WTC11 (cell line): ENCODE results near the gene ZNF585A. TPM values are rescaled to one million over a fixed set of nuclear protein-coding genes. Genes with fewer than 3 reads are reported as not detected.

ENCODE experiments used
- ATAC-seq: fragments of 200-7000 bp; cut with Tn5 transposase; 2 replicates; pipeline ENCODE4 v1.10.0; 2021; ENCODE audit warnings: mild to moderate bottlenecking, moderate library complexity
- CTCF ChIA-PET: fragments of 300-600 bp; sonication (Branson Sonifier 250); formaldehyde crosslinking; loops from one replicate; lab custom pipeline; 2021; ENCODE audit warnings: antibody characterized with exemption; lab: Charles Lee
- POLR2A ChIA-PET: fragments of 350-600 bp; sonication (Branson Sonifier 250); formaldehyde crosslinking; loops from one replicate; lab custom pipeline; 2021; ENCODE audit warnings: antibody characterized with exemption; lab: Charles Lee
- DNase-seq: peaks from one replicate; pipeline ENCODE4 v3.0.0; 2021; ENCODE audit warnings: low spot score
- H3K27ac Mint-ChIP-seq: 2 replicates; pipeline ENCODE4 v1.8.0; 2021; ENCODE audit warnings: mixed read lengths
- H3K27me3 Mint-ChIP-seq: 2 replicates; pipeline ENCODE4 v1.8.0; 2021; ENCODE audit warnings: low read depth, mild to moderate bottlenecking, moderate library complexity, mixed read lengths
- H3K36me3 Mint-ChIP-seq: 2 replicates; pipeline ENCODE4 v1.8.0; 2021; ENCODE audit warnings: mixed read lengths
- H3K4me1 Mint-ChIP-seq: 2 replicates; pipeline ENCODE4 v1.8.0; 2022; ENCODE audit warnings: mixed read lengths
- H3K4me3 Mint-ChIP-seq: 2 replicates; pipeline ENCODE4 v1.8.0; 2021; ENCODE audit warnings: mild to moderate bottlenecking, moderate library complexity, mixed read lengths
- H3K9me3 Mint-ChIP-seq: 2 replicates; pipeline ENCODE4 v1.8.0; 2021; ENCODE audit warnings: mixed read lengths
- AFF4 ChIP-seq: sonication (generic); formaldehyde crosslinking; IDR thresholded peaks from 2 replicates; pipeline ENCODE4 v1.8.1; 2023; ENCODE audit warnings: mild to moderate bottlenecking, missing genetic modification reagents, borderline replicate concordance
- ATF1 ChIP-seq: sonication (generic); formaldehyde crosslinking; IDR thresholded peaks from 2 replicates; pipeline ENCODE4 v1.8.1; 2023; ENCODE audit warnings: mild to moderate bottlenecking, moderate library complexity, missing genetic modification reagents
- CBFB ChIP-seq: sonication (generic); formaldehyde crosslinking; IDR thresholded peaks from 2 replicates; pipeline ENCODE4 v1.8.1; 2022; ENCODE audit warnings: mild to moderate bottlenecking, low read depth, missing genetic modification reagents
- CREB1 ChIP-seq: sonication (generic); formaldehyde crosslinking; IDR thresholded peaks from 2 replicates; pipeline ENCODE4 v1.8.0; 2023; ENCODE audit warnings: mild to moderate bottlenecking, missing genetic modification reagents
- ELF4 ChIP-seq: sonication (generic); formaldehyde crosslinking; IDR thresholded peaks from 2 replicates; pipeline ENCODE4 v1.8.1; 2022; ENCODE audit warnings: low read depth, mild to moderate bottlenecking, moderate library complexity, missing genetic modification reagents
- ETV6 ChIP-seq: sonication (generic); formaldehyde crosslinking; IDR thresholded peaks from 2 replicates; pipeline ENCODE4 v1.8.1; 2022; ENCODE audit warnings: mild to moderate bottlenecking, missing genetic modification reagents
- JAZF1 ChIP-seq: fragments of 250-450 bp; sonication (Bioruptor Pico); IDR thresholded peaks from 2 replicates; pipeline ENCODE4 v1.9.0; 2021; ENCODE audit warnings: moderate library complexity, mild to moderate bottlenecking, inconsistent platforms
- KAT7 ChIP-seq: sonication (generic); formaldehyde crosslinking; IDR thresholded peaks from 2 replicates; pipeline ENCODE4 v1.8.1; 2023; ENCODE audit warnings: missing genetic modification reagents, mild to moderate bottlenecking, borderline replicate concordance
- NFATC4 ChIP-seq: fragments of 250-450 bp; sonication (Bioruptor Pico); IDR thresholded peaks from 2 replicates; pipeline ENCODE4 v1.9.0; 2021; ENCODE audit warnings: mild to moderate bottlenecking
- NFE2L1 ChIP-seq: sonication (generic); formaldehyde crosslinking; IDR thresholded peaks from 2 replicates; pipeline ENCODE4 v1.8.1; 2023; ENCODE audit warnings: missing genetic modification reagents
- NR3C1 ChIP-seq: sonication (generic); formaldehyde crosslinking; conservative IDR thresholded peaks from 2 replicates; pipeline ENCODE4 v1.8.1; 2023; ENCODE audit warnings: low read depth, mild to moderate bottlenecking, missing genetic modification reagents
- RORB ChIP-seq: fragments of 250-450 bp; sonication (Bioruptor Pico); IDR thresholded peaks from 2 replicates; pipeline ENCODE4 v1.9.0; 2021; ENCODE audit warnings: mild to moderate bottlenecking
- SMAD3 ChIP-seq: sonication (generic); formaldehyde crosslinking; IDR thresholded peaks from 2 replicates; pipeline ENCODE4 v1.8.0; 2022; ENCODE audit warnings: missing genetic modification reagents, mild to moderate bottlenecking, borderline replicate concordance
- SP1 ChIP-seq: sonication (generic); formaldehyde crosslinking; conservative IDR thresholded peaks from 2 replicates; pipeline ENCODE4 v1.8.1; 2022; ENCODE audit warnings: missing genetic modification reagents
- ZBTB43 ChIP-seq: sonication (generic); formaldehyde crosslinking; IDR thresholded peaks from 2 replicates; pipeline ENCODE4 v1.8.1; 2023; ENCODE audit warnings: mild to moderate bottlenecking, missing genetic modification reagents
- ZNF138 ChIP-seq: sonication (generic); formaldehyde crosslinking; conservative IDR thresholded peaks from 2 replicates; pipeline ENCODE4 v1.8.1; 2022; ENCODE audit warnings: mild to moderate bottlenecking, moderate library complexity, missing genetic modification reagents
- ZNF263 ChIP-seq: sonication (generic); formaldehyde crosslinking; IDR thresholded peaks from 2 replicates; pipeline ENCODE4 v1.8.1; 2022; ENCODE audit warnings: low read depth, mild to moderate bottlenecking, moderate library complexity, missing genetic modification reagents
- ZNF396 ChIP-seq: fragments of 250-450 bp; sonication (Bioruptor Pico); IDR thresholded peaks from 2 replicates; pipeline ENCODE4 v1.8.0; 2021; ENCODE audit warnings: mild to moderate bottlenecking, moderate library complexity, borderline replicate concordance
- ZNF416 ChIP-seq: fragments of 250-450 bp; sonication (Bioruptor Pico); IDR thresholded peaks from 2 replicates; pipeline ENCODE4 v1.9.0; 2021; ENCODE audit warnings: mild to moderate bottlenecking, inconsistent platforms
- ZNF512 ChIP-seq: sonication (generic); formaldehyde crosslinking; IDR thresholded peaks from 2 replicates; pipeline ENCODE4 v1.8.1; 2022; ENCODE audit warnings: missing genetic modification reagents, borderline replicate concordance
- ZNF671 ChIP-seq: fragments of 250-450 bp; sonication (Bioruptor Pico); IDR thresholded peaks from 2 replicates; pipeline ENCODE4 v1.8.0; 2021; ENCODE audit warnings: mild to moderate bottlenecking
- ZSCAN18 ChIP-seq: fragments of 250-450 bp; sonication (Bioruptor Pico); IDR thresholded peaks from 2 replicates; pipeline ENCODE4 v2.1.2; 2022; ENCODE audit warnings: mild to moderate bottlenecking, moderate library complexity
- total RNA-seq: library from RNA; stranded (reverse); gene quantifications from 3 replicates; pipeline ENCODE4 v1.2.3, GENCODE V29; 2021
- TF ChIP-seq, protein P1 (sequence below): sonication (generic); formaldehyde crosslinking; IDR thresholded peaks from 2 replicates; pipeline ENCODE4 v1.8.1; 2022; ENCODE audit warnings: low read depth, missing genetic modification reagents, borderline replicate concordance

The ZNF585A gene
- total RNA-seq, 1 experiment from 2014 or later: 18.2 TPM

GRCh38 chr19:37148214-37148613 is 24.3 kb downstream of the ZNF585A start:
- Mint-ChIP-seq H3K4me1 (no peaks in the 10 kb centered on the region), H3K4me3 (no peak overlapping the region), H3K36me3 (peaks cover 72% of the 10 kb centered on the region), H3K27me3 (no peaks in the 10 kb centered on the region; the same call in none of the 2 replicates), H3K9me3 (peaks cover 75% of the 10 kb centered on the region)
- POLR2A ChIA-PET: no interaction called here
- CTCF ChIA-PET: no interaction called here
- ATAC-seq: no peak
- no peak for TF ChIP-seq ZNF138
- no peak for TF ChIP-seq ZNF263 (CRISPR knock-in tag)
- no peak for TF ChIP-seq CREB1
- TF ChIP-seq ZBTB43 (CRISPR knock-in tag): no peak
- TF ChIP-seq, protein P1, sequence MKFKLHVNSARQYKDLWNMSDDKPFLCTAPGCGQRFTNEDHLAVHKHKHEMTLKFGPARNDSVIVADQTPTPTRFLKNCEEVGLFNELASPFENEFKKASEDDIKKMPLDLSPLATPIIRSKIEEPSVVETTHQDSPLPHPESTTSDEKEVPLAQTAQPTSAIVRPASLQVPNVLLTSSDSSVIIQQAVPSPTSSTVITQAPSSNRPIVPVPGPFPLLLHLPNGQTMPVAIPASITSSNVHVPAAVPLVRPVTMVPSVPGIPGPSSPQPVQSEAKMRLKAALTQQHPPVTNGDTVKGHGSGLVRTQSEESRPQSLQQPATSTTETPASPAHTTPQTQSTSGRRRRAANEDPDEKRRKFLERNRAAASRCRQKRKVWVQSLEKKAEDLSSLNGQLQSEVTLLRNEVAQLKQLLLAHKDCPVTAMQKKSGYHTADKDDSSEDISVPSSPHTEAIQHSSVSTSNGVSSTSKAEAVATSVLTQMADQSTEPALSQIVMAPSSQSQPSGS (CRISPR knock-in tag): no peak
- no peak for TF ChIP-seq ZNF416 (CRISPR knock-in tag)
- no peak for TF ChIP-seq NR3C1 (CRISPR knock-in tag)
- no peak for TF ChIP-seq ZNF671 (CRISPR knock-in tag)
- TF ChIP-seq ZSCAN18 (CRISPR knock-in tag): no peak
- no peak for TF ChIP-seq ELF4
- TF ChIP-seq RORB (CRISPR knock-in tag): no peak
- TF ChIP-seq ATF1 (CRISPR knock-in tag): no peak
- no peak for TF ChIP-seq SMAD3
- TF ChIP-seq CBFB (CRISPR knock-in tag): no peak
- no peak for TF ChIP-seq ETV6 (CRISPR knock-in tag)
- TF ChIP-seq KAT7 (CRISPR knock-in tag): no peak
- no peak for TF ChIP-seq ZNF512 (CRISPR knock-in tag)
- TF ChIP-seq ZNF396 (CRISPR knock-in tag): no peak
- TF ChIP-seq, all 79 proteins: peak for 0
- DNase-seq: no peak
- H3K27ac Mint-ChIP-seq: no peak overlapping the region

DNA sequence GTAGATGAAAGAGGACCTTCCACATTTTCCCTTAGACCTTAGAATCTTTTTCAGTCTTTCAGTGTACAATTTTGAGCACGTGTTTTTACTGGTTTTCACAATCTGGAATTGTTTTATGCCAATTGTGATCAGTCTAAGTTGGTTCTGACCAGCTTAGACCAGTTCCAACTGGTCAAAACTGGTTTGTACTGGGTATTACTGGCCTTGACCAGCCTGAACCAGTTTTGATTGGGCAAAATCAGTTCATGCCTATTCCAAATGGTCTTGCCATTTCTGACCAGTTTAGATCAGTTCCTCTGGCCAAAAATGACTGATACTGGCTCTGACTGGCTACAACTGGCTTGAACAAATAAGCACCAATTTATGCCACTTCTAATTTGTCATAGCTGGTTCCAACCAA is 36.4 kb downstream of the ZNF585A start:
- Mint-ChIP-seq H3K27ac (no peak overlapping the region), H3K27me3 (peaks cover 53% of the 10 kb centered on the region), H3K9me3 (peaks cover 87% of the 10 kb centered on the region), H3K4me1 (no peaks in the 10 kb centered on the region), H3K4me3 (no peak overlapping the region), H3K36me3 (peaks cover 70% of the 10 kb centered on the region)
- ATAC-seq (no peak), DNase-seq (no peak)
- CTCF ChIA-PET: no interaction called here
- TF ChIP-seq NFATC4 (CRISPR knock-in tag) (no peak), AFF4 (no peak), SP1 (CRISPR knock-in tag) (no peak), NFE2L1 (CRISPR knock-in tag) (no peak), JAZF1 (CRISPR knock-in tag) (no peak)
- POLR2A ChIA-PET: interaction anchor here (0.5 kb wide), 1 partner anchor 86 kb away, joined by 3 read pairs; no protein-coding TSS in a partner anchor
